B cell (primary cell): ENCODE measurements around the gene PRSS21. TPM values are rescaled to one million over a fixed set of nuclear protein-coding genes. Genes with fewer than 3 reads are reported as not detected.

Source experiments
- ATAC-seq: fragments of 200-7000 bp; cut with Tn5 transposase; one replicate; pipeline ENCODE4 v1.10.0; 2021; ENCODE audit warnings: low read depth, mild to moderate bottlenecking, moderate number of reproducible peaks, moderate library complexity
- CTCF ChIA-PET: fragments of 350-600 bp; sonication (Branson Sonifier 250); formaldehyde crosslinking; loops from one replicate; lab custom pipeline; 2021; ENCODE audit warnings: antibody characterized with exemption, inconsistent platforms; lab: Charles Lee
- POLR2A ChIA-PET: fragments of 350-600 bp; sonication (Branson Sonifier 250); formaldehyde crosslinking; loops from one replicate; lab custom pipeline; 2021; ENCODE audit warnings: antibody characterized with exemption; lab: Charles Lee
- DNase-seq: peaks from one replicate; pipeline ENCODE4 v3.0.0; 2013
- H2AFZ ChIP-seq: 2 replicates; pipeline ENCODE4 v1.6.1; 2012; ENCODE audit warnings: mild to moderate bottlenecking, low read depth, low read length; ENCODE audit not compliant: insufficient read depth, poor library complexity, severe bottlenecking
- H3K27ac ChIP-seq, 2 donors: 1 replicate in 1 of 2; 2 replicates in 1 of 2; pipeline ENCODE4 v1.5.1; 2012 to 2013; ENCODE audit warnings: low read length in 2 of 2, mild to moderate bottlenecking in 2 of 2, moderate library complexity in 1 of 2
- H3K27me3 ChIP-seq, 4 experiments: fragments of 200-600 bp in 1 of 4; sonication (generic) in 1 of 4; replicated peaks in 1 of 4; 1 replicate in 2 of 4; 2 replicates in 2 of 4; pipeline versions ENCODE4 v1.6.1 to v1.7.0; 2013 to 2016; ENCODE audit warnings: low read length in 3 of 4, mild to moderate bottlenecking in 2 of 4, mixed read lengths in 1 of 4, moderate library complexity in 1 of 4; ENCODE audit not compliant: insufficient read depth in 4 of 4, control insufficient read depth in 3 of 4; ENCODE audit errors: control extremely low read depth in 1 of 4
- H3K36me3 ChIP-seq, 2 experiments: replicated peaks in 1 of 2; 1 replicate in 1 of 2; 2 replicates in 1 of 2; pipeline versions ENCODE4 v1.6.1 to v1.7.1; 2013; ENCODE audit warnings: low read length in 1 of 2; ENCODE audit not compliant: insufficient read depth in 2 of 2, control insufficient read depth in 1 of 2; ENCODE audit errors: control extremely low read depth in 1 of 2, extremely low read depth in 1 of 2
- H3K4me1 ChIP-seq, 2 donors: fragments of 200-600 bp in 1 of 2; sonication (generic) in 1 of 2; 1 replicate in 1 of 2; 2 replicates in 1 of 2; pipeline versions ENCODE4 v1.5.1 to v1.6.1; 2013 to 2017; ENCODE audit warnings: low read length in 2 of 2; ENCODE audit not compliant: control insufficient read depth in 2 of 2, insufficient read depth in 2 of 2
- H3K4me2 ChIP-seq: replicated peaks from 2 replicates; pipeline ENCODE3; 2012; ENCODE audit warnings: mild to moderate bottlenecking, low read depth, low read length; ENCODE audit not compliant: poor library complexity, severe bottlenecking
- H3K4me3 ChIP-seq, 5 experiments: fragments of 200-600 bp in 1 of 5; sonication (generic) in 1 of 5; 1 replicate in 3 of 5; 2 replicates in 2 of 5; pipeline versions ENCODE4 v1.5.1 to v1.7.0; 2011 to 2016; ENCODE audit warnings: low read length in 4 of 5, mild to moderate bottlenecking in 4 of 5, low read depth in 2 of 5, control low read depth in 1 of 5, moderate library complexity in 1 of 5; ENCODE audit not compliant: insufficient read depth in 1 of 5; ENCODE audit errors: control extremely low read depth in 1 of 5, extremely low read depth in 1 of 5
- H3K79me2 ChIP-seq: fragments of 200-600 bp; sonication (generic); one replicate; pipeline ENCODE4 v1.6.0; 2016; ENCODE audit warnings: low read length; ENCODE audit not compliant: control insufficient read depth, insufficient read depth
- H3K9ac ChIP-seq: fragments of 200-600 bp; sonication (generic); 2 replicates; pipeline ENCODE4 v1.6.1; 2017; ENCODE audit warnings: mild to moderate bottlenecking, low read length, moderate library complexity
- H3K9me3 ChIP-seq, 3 donors: one replicate each; pipeline versions ENCODE4 v1.6.1 to v1.7.1; 2013; ENCODE audit warnings: low read length in 2 of 3; ENCODE audit not compliant: control insufficient read depth in 2 of 3, insufficient read depth in 1 of 3; ENCODE audit errors: control extremely low read depth in 1 of 3
- H4K20me1 ChIP-seq: 2 replicates; pipeline ENCODE4 v1.6.0; 2012; ENCODE audit warnings: mild to moderate bottlenecking, low read length; ENCODE audit not compliant: insufficient read depth, control insufficient read depth, poor library complexity, severe bottlenecking
- H3K27ac Mint-ChIP-seq: one replicate; pipeline ENCODE4 v1.8.0; 2021; ENCODE audit warnings: mixed read lengths
- H3K27me3 Mint-ChIP-seq: one replicate; pipeline ENCODE4 v1.8.0; 2021; ENCODE audit warnings: mixed read lengths
- H3K4me1 Mint-ChIP-seq: one replicate; pipeline ENCODE4 v1.8.0; 2021; ENCODE audit warnings: mixed read lengths
- H3K4me3 Mint-ChIP-seq: one replicate; pipeline ENCODE4 v1.8.0; 2021; ENCODE audit warnings: mixed read lengths
- H3K9me3 Mint-ChIP-seq: one replicate; pipeline ENCODE4 v1.8.0; 2022; ENCODE audit warnings: mixed read lengths; ENCODE audit not compliant: insufficient read depth
- EZH2 ChIP-seq: IDR thresholded peaks from 2 replicates; pipeline ENCODE4 v1.6.1; 2012; ENCODE audit warnings: borderline replicate concordance, low read depth, mild to moderate bottlenecking, moderate library complexity, low read length; ENCODE audit not compliant: insufficient read depth, poor library complexity, severe bottlenecking
- WGBS: methylation state at CpG from one replicate; pipeline ENCODE4 v1.1.5; 2013; ENCODE audit warnings: missing lambda C conversion rate; ENCODE audit not compliant: insufficient coverage; 5-methylcytosine and 5-hydroxymethylcytosine counted together
- intact Hi-C: fragments of 100-400 bp; cut with micrococcal nuclease; formaldehyde crosslinking; loops from one replicate; pipeline ENCODE4 v1.10.0; 2022
- polyA plus RNA-seq: library from polyadenylated mRNA; depleted of rRNA; stranded (reverse); fragments of >200 nt; gene quantifications from 2 replicates; pipeline ENCODE4 v1.2.3, GENCODE V29; 2012
- total RNA-seq, 2 donors: library from RNA; stranded (reverse); fragments of 120-200 nt in 1 of 2; gene quantifications; 1 replicate in 1 of 2; 2 replicates in 1 of 2; pipeline versions ENCODE4 v1.2.3 to v1.2.4, GENCODE V29; 2013 to 2022
- TF ChIP-seq, protein P1 (sequence below): fragments of 200-600 bp; IDR thresholded peaks from one replicate; pipeline ENCODE4 v1.8.0; 2022; ENCODE audit warnings: antibody characterized with exemption, mild to moderate bottlenecking

PRSS21 gene
- total and polyA plus RNA-seq, 2 donors (not counting 1 experiment from before 2014, with no cell fraction given), result 2.0 to 5.8 TPM

- TF ChIP-seq, protein P1, sequence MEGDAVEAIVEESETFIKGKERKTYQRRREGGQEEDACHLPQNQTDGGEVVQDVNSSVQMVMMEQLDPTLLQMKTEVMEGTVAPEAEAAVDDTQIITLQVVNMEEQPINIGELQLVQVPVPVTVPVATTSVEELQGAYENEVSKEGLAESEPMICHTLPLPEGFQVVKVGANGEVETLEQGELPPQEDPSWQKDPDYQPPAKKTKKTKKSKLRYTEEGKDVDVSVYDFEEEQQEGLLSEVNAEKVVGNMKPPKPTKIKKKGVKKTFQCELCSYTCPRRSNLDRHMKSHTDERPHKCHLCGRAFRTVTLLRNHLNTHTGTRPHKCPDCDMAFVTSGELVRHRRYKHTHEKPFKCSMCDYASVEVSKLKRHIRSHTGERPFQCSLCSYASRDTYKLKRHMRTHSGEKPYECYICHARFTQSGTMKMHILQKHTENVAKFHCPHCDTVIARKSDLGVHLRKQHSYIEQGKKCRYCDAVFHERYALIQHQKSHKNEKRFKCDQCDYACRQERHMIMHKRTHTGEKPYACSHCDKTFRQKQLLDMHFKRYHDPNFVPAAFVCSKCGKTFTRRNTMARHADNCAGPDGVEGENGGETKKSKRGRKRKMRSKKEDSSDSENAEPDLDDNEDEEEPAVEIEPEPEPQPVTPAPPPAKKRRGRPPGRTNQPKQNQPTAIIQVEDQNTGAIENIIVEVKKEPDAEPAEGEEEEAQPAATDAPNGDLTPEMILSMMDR, result peak; percentile 29
- TF ChIP-seq EZH2, result no peak
- 6% methylated on average over 12 of the region's 12 CpGs for WGBS
- H3K4me3 Mint-ChIP-seq, result no peak overlapping the region
- H3K4me1 ChIP-seq, result peaks cover 15 to 29% of the 10 kb centered on the region in 2 donors
- H3K9ac ChIP-seq, result no peak overlapping the region
- H3K27me3 ChIP-seq, result peaks cover 0 to 27% (median 0%) of the 10 kb centered on the region in 4 experiments
- H3K4me3 ChIP-seq, result no peak overlapping the region
- no peak overlapping the region for H3K4me2 ChIP-seq
- CTCF ChIA-PET, result interaction anchor here (1.1 to 1.3 kb wide), 4 partner anchors 29 to 82 kb away, joined by 3 to 5 read pairs (median 4); no protein-coding TSS in a partner anchor
- no peaks in the 10 kb centered on the region for H3K36me3 ChIP-seq
- ATAC-seq (peak; percentile 43), DNase-seq (peak; percentile 46)
- intact Hi-C loops, result no loop called here
- no peak overlapping the region for H3K27ac Mint-ChIP-seq
- no peaks in the 10 kb centered on the region for H3K79me2 ChIP-seq
- no peak overlapping the region for H2AFZ ChIP-seq
- H4K20me1 ChIP-seq, result no peaks in the 10 kb centered on the region
- peaks cover 0 to 15% (median 0%) of the 10 kb centered on the region in 3 donors for H3K9me3 ChIP-seq
- no peaks in the 10 kb centered on the region for H3K9me3 Mint-ChIP-seq
- peaks cover 8% of the 10 kb centered on the region for H3K4me1 Mint-ChIP-seq
- H3K27me3 Mint-ChIP-seq, result peaks cover 31% of the 10 kb centered on the region
- no peak overlapping the region for H3K27ac ChIP-seq
- POLR2A ChIA-PET, result no interaction called here
Measured at GRCh38 chr16:2838928-2839327, 21.9 kb downstream of the PRSS21 start.

DNA sequence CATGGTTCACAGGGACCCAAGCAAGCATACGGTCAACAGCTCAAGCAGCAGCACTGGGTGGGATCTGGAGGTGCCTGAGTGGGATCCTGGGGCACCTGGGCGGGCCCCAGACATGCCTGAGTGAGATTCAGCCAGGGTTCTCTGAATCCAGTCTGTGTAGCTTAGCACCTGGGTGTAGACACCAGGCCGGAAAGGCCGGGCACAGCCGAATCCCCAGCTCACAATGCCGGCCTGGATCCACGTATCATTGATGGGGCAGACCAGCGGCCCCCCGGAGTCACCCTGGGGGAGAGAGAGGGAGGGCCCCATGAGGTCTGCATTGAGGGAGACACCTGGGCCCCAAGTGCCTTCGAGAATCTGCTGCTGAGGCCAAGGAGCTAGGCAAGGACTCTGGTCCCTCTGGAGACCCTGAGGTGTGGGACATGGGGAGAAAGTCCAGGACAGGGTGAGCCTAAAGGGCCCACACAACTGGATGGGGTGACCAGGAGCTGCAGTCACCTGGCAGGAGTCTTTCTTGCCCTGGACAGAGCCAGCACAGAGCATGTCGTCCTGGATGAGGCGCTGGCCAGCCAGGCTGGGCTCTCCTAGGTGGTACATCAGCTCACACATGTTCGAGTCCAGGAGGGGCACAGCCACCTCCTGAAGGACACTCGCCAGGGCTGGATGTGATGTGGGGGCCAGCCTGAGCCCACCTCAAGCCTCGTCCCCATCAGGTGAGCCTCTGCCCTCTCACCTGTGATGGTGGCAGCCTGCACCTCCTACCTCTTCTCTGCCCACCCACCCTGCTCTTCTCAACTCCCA, 22.8 kb downstream of the PRSS21 start:
- no peak overlapping the region for H3K4me2 ChIP-seq
- H3K27me3 ChIP-seq, result peaks cover 0 to 27% (median 0%) of the 10 kb centered on the region in 4 experiments
- H3K9me3 Mint-ChIP-seq, result no peaks in the 10 kb centered on the region
- ATAC-seq (no peak), DNase-seq (no peak)
- ChIA-PET POLR2A (interaction anchor here (0.6 kb wide), 2 partner anchors 688 to 832 kb away, joined by 3 to 10 read pairs; no protein-coding TSS in a partner anchor), CTCF (interaction anchor here (1.2 to 1.3 kb wide), 2 partner anchors 28 to 77 kb away, joined by 5 read pairs; no protein-coding TSS in a partner anchor)
- peaks cover 8% of the 10 kb centered on the region for H3K4me1 Mint-ChIP-seq
- intact Hi-C loops, result no loop called here
- no peak overlapping the region for H3K27ac Mint-ChIP-seq
- H4K20me1 ChIP-seq, result no peaks in the 10 kb centered on the region
- peaks cover 15 to 29% of the 10 kb centered on the region in 2 donors for H3K4me1 ChIP-seq
- H3K4me3 ChIP-seq, result no peak overlapping the region
- H3K79me2 ChIP-seq, result no peaks in the 10 kb centered on the region
- 91% methylated on average over 15 of the region's 15 CpGs for WGBS
- no peak overlapping the region for H2AFZ ChIP-seq
- peaks cover 27% of the 10 kb centered on the region for H3K27me3 Mint-ChIP-seq
- no peaks in the 10 kb centered on the region for H3K36me3 ChIP-seq
- no peak overlapping the region for H3K4me3 Mint-ChIP-seq
- TF ChIP-seq, protein P1, result no peak
- TF ChIP-seq EZH2, result no peak
- H3K9me3 ChIP-seq, result peaks cover 0 to 15% (median 0%) of the 10 kb centered on the region in 3 donors
- H3K27ac ChIP-seq, result no peak overlapping the region
- H3K9ac ChIP-seq, result no peak overlapping the region
